ENCODE results near the gene RAB31.

Gene RAB31

GRCh38 chr18:9803063-9803697 lies 95.1 kb downstream of the RAB31 start:
- H3K9ac ChIP-seq (ENCODE audit: low read length), result no peak overlapping the region
- peak overlapping the region; percentile 36 for H2AFZ ChIP-seq (ENCODE audit: low read depth, low read length)
- H2BK12ac ChIP-seq (ENCODE audit: low read length in 2 of 2), result no peak overlapping the region
- no peaks in the 10 kb centered on the region for H3K9me3 ChIP-seq (ENCODE audit: control insufficient read depth, low read length)
- no peaks in the 10 kb centered on the region for H3K27me3 ChIP-seq (ENCODE audit: control insufficient read depth in 1 of 2, insufficient read depth in 1 of 2, low read length in 2 of 2)
- no peak overlapping the region for H2BK5ac ChIP-seq (ENCODE audit: low read depth, low read length, poor library complexity, severe bottlenecking)
- WGBS, result 56% methylated on average over 5 of the region's 6 CpGs
- peaks cover 0 to 4% of the 10 kb centered on the region in 2 experiments for H3K36me3 ChIP-seq (ENCODE audit: control insufficient read depth in 1 of 2, insufficient read depth in 2 of 2, low read depth in 1 of 2, low read length in 2 of 2)
- H2AK5ac ChIP-seq (ENCODE audit: low read length, severe bottlenecking), result no peak overlapping the region
- H2BK120ac ChIP-seq (ENCODE audit: low read depth, low read length), result no peak overlapping the region
- peak; percentile 58 for DNase-seq
- no peak overlapping the region for H3K4me2 ChIP-seq (ENCODE audit: low read length, poor library complexity, severe bottlenecking)
- H3K79me1 ChIP-seq (replicated peaks; ENCODE audit: low read length, poor library complexity, severe bottlenecking), result peaks cover 9% of the 10 kb centered on the region
- H3K4me3 ChIP-seq (ENCODE audit: insufficient read depth in 1 of 2, low read depth in 1 of 2, low read length in 2 of 2), result no peak overlapping the region
- no peak overlapping the region for H3K23ac ChIP-seq (ENCODE audit: low read length in 2 of 2)
- no peak overlapping the region for H3K27ac ChIP-seq (ENCODE audit: low read length, poor library complexity, severe bottlenecking)
- no peak overlapping the region for H4K8ac ChIP-seq (ENCODE audit: low read length)
- no peak overlapping the region for H4K91ac ChIP-seq (ENCODE audit: low read length)
- H3K4ac ChIP-seq (ENCODE audit: low read depth in 1 of 2, low read length in 2 of 2), result peak overlapping the region; percentile 21 to 60
- H3K18ac ChIP-seq (ENCODE audit: low read depth in 1 of 2, low read length in 2 of 2), result peak overlapping the region; percentile 37 to 71
- H3K14ac ChIP-seq (ENCODE audit: low read length in 2 of 2), result no peak overlapping the region
- H2BK15ac ChIP-seq (ENCODE audit: low read depth, poor library complexity, severe bottlenecking), result no peak overlapping the region
- H3K4me1 ChIP-seq (ENCODE audit: control insufficient read depth, insufficient read depth, low read depth, low read length), result peaks cover 20% of the 10 kb centered on the region

- Histone ChIP-seq H3K79me1 (replicated peaks; ENCODE audit: low read length, poor library complexity, severe bottlenecking) (peaks cover 8% of the 10 kb centered on the region), H3K36me3 (ENCODE audit: control insufficient read depth in 1 of 2, insufficient read depth in 2 of 2, low read depth in 1 of 2, low read length in 2 of 2) (peaks cover 0 to 4% of the 10 kb centered on the region in 2 experiments), H3K9ac (ENCODE audit: low read length) (no peak overlapping the region), H3K18ac (ENCODE audit: low read depth in 1 of 2, low read length in 2 of 2) (peak overlapping the region; percentile 6 to 61), H2BK5ac (ENCODE audit: low read depth, low read length, poor library complexity, severe bottlenecking) (no peak overlapping the region), H2AK5ac (ENCODE audit: low read length, severe bottlenecking) (no peak overlapping the region), H4K91ac (ENCODE audit: low read length) (peak overlapping the region; percentile 5), H2BK12ac (ENCODE audit: low read length in 2 of 2) (peak overlapping the region; percentile 54 to 65), H2BK15ac (ENCODE audit: low read depth, poor library complexity, severe bottlenecking) (no peak overlapping the region), H3K14ac (ENCODE audit: low read length in 2 of 2) (peak overlapping the region in 1 of 2 experiments; percentile 53), H3K4me2 (ENCODE audit: low read length, poor library complexity, severe bottlenecking) (no peak overlapping the region), H3K4ac (ENCODE audit: low read depth in 1 of 2, low read length in 2 of 2) (peak overlapping the region in 1 of 2 experiments; percentile 2), H2BK120ac (ENCODE audit: low read depth, low read length) (no peak overlapping the region), H3K9me3 (ENCODE audit: control insufficient read depth, low read length) (no peaks in the 10 kb centered on the region), H2AFZ (ENCODE audit: low read depth, low read length) (no peak overlapping the region), H3K27me3 (ENCODE audit: control insufficient read depth in 1 of 2, insufficient read depth in 1 of 2, low read length in 2 of 2) (no peaks in the 10 kb centered on the region), H4K8ac (ENCODE audit: low read length) (peak overlapping the region; percentile 13), H3K23ac (ENCODE audit: low read length in 2 of 2) (peak overlapping the region in 1 of 2 experiments; percentile 9), H3K27ac (ENCODE audit: low read length, poor library complexity, severe bottlenecking) (no peak overlapping the region), H3K4me1 (ENCODE audit: control insufficient read depth, insufficient read depth, low read depth, low read length) (peaks cover 25% of the 10 kb centered on the region), H3K4me3 (ENCODE audit: insufficient read depth in 1 of 2, low read depth in 1 of 2, low read length in 2 of 2) (no peak overlapping the region)
- WGBS, result 88% methylated on average over 17 of the region's 19 CpGs
- peak; percentile 19 for DNase-seq
Measured at GRCh38 chr18:9803698-9804516, 95.8 kb downstream of the RAB31 start.

DNA sequence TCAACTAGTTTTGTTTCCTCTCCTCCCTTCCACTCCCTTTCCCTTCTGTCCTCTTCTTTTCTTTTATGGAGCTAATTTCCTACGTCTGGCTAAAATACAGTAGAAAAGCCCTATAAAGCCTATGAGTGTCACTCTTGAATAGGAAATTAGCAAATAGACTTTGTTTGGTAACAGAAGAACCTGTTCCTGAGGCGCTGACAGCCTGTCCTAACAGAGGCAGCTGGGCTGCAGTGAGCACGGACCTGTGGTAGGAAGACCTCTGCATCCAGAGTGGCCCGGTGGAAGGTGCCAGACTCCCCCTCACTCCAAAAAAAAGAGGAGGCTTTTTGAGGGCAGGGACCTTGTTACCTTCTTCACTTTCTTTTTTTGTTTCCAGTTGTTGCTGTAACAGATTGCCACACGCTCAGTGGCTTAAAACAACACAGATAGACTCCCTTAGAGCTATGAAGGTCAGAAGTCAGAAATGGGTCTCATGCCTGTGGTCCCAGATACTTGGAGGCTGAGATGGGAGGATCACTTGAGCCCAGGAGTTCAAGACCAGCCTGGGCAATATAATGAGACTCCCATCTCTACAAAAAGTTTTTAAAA lies 96.5 kb downstream of the RAB31 start:
- Histone ChIP-seq H2BK120ac (ENCODE audit: low read depth, low read length) (no peak overlapping the region), H3K14ac (ENCODE audit: low read length in 2 of 2) (no peak overlapping the region), H3K9ac (ENCODE audit: low read length) (no peak overlapping the region), H2BK5ac (ENCODE audit: low read depth, low read length, poor library complexity, severe bottlenecking) (no peak overlapping the region), H3K18ac (ENCODE audit: low read depth in 1 of 2, low read length in 2 of 2) (no peak overlapping the region), H3K4me1 (ENCODE audit: control insufficient read depth, insufficient read depth, low read depth, low read length) (peaks cover 26% of the 10 kb centered on the region), H3K9me3 (ENCODE audit: control insufficient read depth, low read length) (no peaks in the 10 kb centered on the region), H2BK15ac (ENCODE audit: low read depth, poor library complexity, severe bottlenecking) (no peak overlapping the region), H3K27ac (ENCODE audit: low read length, poor library complexity, severe bottlenecking) (no peak overlapping the region), H3K27me3 (ENCODE audit: control insufficient read depth in 1 of 2, insufficient read depth in 1 of 2, low read length in 2 of 2) (no peaks in the 10 kb centered on the region), H3K4me3 (ENCODE audit: insufficient read depth in 1 of 2, low read depth in 1 of 2, low read length in 2 of 2) (no peak overlapping the region), H3K23ac (ENCODE audit: low read length in 2 of 2) (no peak overlapping the region), H2AK5ac (ENCODE audit: low read length, severe bottlenecking) (no peak overlapping the region), H3K36me3 (ENCODE audit: control insufficient read depth in 1 of 2, insufficient read depth in 2 of 2, low read depth in 1 of 2, low read length in 2 of 2) (peaks cover 0 to 4% of the 10 kb centered on the region in 2 experiments), H4K8ac (ENCODE audit: low read length) (no peak overlapping the region), H2AFZ (ENCODE audit: low read depth, low read length) (no peak overlapping the region), H3K79me1 (replicated peaks; ENCODE audit: low read length, poor library complexity, severe bottlenecking) (peaks cover 7% of the 10 kb centered on the region), H3K4ac (ENCODE audit: low read depth in 1 of 2, low read length in 2 of 2) (no peak overlapping the region), H3K4me2 (ENCODE audit: low read length, poor library complexity, severe bottlenecking) (no peak overlapping the region), H4K91ac (ENCODE audit: low read length) (no peak overlapping the region), H2BK12ac (ENCODE audit: low read length in 2 of 2) (no peak overlapping the region)
- DNase-seq, result no peak
- 100% methylated on average over 4 of the region's 5 CpGs for WGBS

DNA sequence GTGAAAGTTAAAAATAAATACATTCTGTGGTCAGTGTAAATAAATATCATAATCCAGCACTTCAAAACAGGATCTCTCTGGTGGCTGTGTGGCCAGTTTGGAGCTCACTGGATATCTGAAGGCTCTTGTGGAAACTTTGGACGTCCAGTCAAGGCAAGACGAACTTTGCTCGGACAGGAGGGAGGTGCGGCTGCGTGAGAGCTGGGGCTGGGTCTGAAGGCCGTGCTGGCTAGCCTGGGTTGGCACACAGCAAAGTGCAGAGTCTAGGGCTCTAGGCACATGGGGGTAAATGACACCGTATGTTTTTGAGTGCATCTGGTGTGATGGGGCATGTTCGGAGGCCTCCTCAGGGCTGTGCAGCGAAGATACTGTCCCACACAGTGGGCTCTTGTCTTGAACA lies 98.8 kb downstream of the RAB31 start:
- H3K79me1 ChIP-seq (replicated peaks; ENCODE audit: low read length, poor library complexity, severe bottlenecking), result peaks cover 7% of the 10 kb centered on the region
- no peak overlapping the region for H2AFZ ChIP-seq (ENCODE audit: low read depth, low read length)
- H4K8ac ChIP-seq (ENCODE audit: low read length), result no peak overlapping the region
- H4K91ac ChIP-seq (ENCODE audit: low read length), result no peak overlapping the region
- H3K4me2 ChIP-seq (ENCODE audit: low read length, poor library complexity, severe bottlenecking), result no peak overlapping the region
- H3K18ac ChIP-seq (ENCODE audit: low read depth in 1 of 2, low read length in 2 of 2), result peak overlapping the region in 1 of 2 experiments; percentile 23
- no peaks in the 10 kb centered on the region for H3K27me3 ChIP-seq (ENCODE audit: control insufficient read depth in 1 of 2, insufficient read depth in 1 of 2, low read length in 2 of 2)
- no peak overlapping the region for H2BK120ac ChIP-seq (ENCODE audit: low read depth, low read length)
- peaks cover 0 to 4% of the 10 kb centered on the region in 2 experiments for H3K36me3 ChIP-seq (ENCODE audit: control insufficient read depth in 1 of 2, insufficient read depth in 2 of 2, low read depth in 1 of 2, low read length in 2 of 2)
- WGBS, result 90% methylated on average over 9 of the region's 9 CpGs
- no peak overlapping the region for H3K23ac ChIP-seq (ENCODE audit: low read length in 2 of 2)
- no peak overlapping the region for H2BK5ac ChIP-seq (ENCODE audit: low read depth, low read length, poor library complexity, severe bottlenecking)
- no peak overlapping the region for H3K27ac ChIP-seq (ENCODE audit: low read length, poor library complexity, severe bottlenecking)
- H3K4me1 ChIP-seq (ENCODE audit: control insufficient read depth, insufficient read depth, low read depth, low read length), result peaks cover 29% of the 10 kb centered on the region
- H2BK12ac ChIP-seq (ENCODE audit: low read length in 2 of 2), result peak overlapping the region in 1 of 2 experiments; percentile 0
- peak overlapping the region in 1 of 2 experiments; percentile 74 for H3K14ac ChIP-seq (ENCODE audit: low read length in 2 of 2)
- H3K9me3 ChIP-seq (ENCODE audit: control insufficient read depth, low read length), result no peaks in the 10 kb centered on the region
- H3K4me3 ChIP-seq (ENCODE audit: insufficient read depth in 1 of 2, low read depth in 1 of 2, low read length in 2 of 2), result no peak overlapping the region
- no peak overlapping the region for H3K4ac ChIP-seq (ENCODE audit: low read depth in 1 of 2, low read length in 2 of 2)
- DNase-seq, result peak; percentile 41
- no peak overlapping the region for H3K9ac ChIP-seq (ENCODE audit: low read length)
- no peak overlapping the region for H2BK15ac ChIP-seq (ENCODE audit: low read depth, poor library complexity, severe bottlenecking)
- peak overlapping the region; percentile 5 for H2AK5ac ChIP-seq (ENCODE audit: low read length, severe bottlenecking)

All from mesenchymal stem cell (in vitro differentiated cells and primary cell).